Pulmonary artery endothelial cell (primary cell): ENCODE data around the gene GSTA5. TPM values are rescaled to one million over a fixed set of nuclear protein-coding genes. Genes with fewer than 3 reads are reported as not detected.
"Not testable (repeated sequence)": the region's sequence is repeated elsewhere in the genome, so short reads cannot be mapped to it uniquely, and the experiment has no call there.

Experiments
- DNase-seq: peaks from one replicate; pipeline ENCODE4 v3.0.0-alpha.2; 2011; ENCODE audit warnings: low read depth, low spot score
- total RNA-seq: library from RNA; depleted of rRNA; stranded (reverse); fragments of >200 nt; gene quantifications from 2 replicates; pipeline ENCODE4 v1.2.3, GENCODE V29; 2014

The GSTA5 gene
- total RNA-seq, 1 donor from 2014 or later = not detected

GRCh38 chr6:52834481-52834880 is 6.1 kb downstream of the GSTA5 start:
- DNase-seq = no peak

GRCh38 chr6:52830869-52831268 is 9.7 kb downstream of the GSTA5 start:
- DNase-seq = not testable (repeated sequence)

GRCh38 chr6:52829046-52829817 is 11.4 kb downstream of the GSTA5 start:
- no peak for DNase-seq

- not testable (repeated sequence) for DNase-seq
Measured at GRCh38 chr6:52828621-52829020, 12.0 kb downstream of the GSTA5 start.

GRCh38 chr6:52827073-52827783 is 13.4 kb downstream of the GSTA5 start:
- not testable (repeated sequence) for DNase-seq

- no peak for DNase-seq
Measured at GRCh38 chr6:52826513-52826912, 14.1 kb downstream of the GSTA5 start.

- DNase-seq = not testable (repeated sequence)
Measured at GRCh38 chr6:52825900-52826459, 14.6 kb downstream of the GSTA5 start.

- DNase-seq = not testable (repeated sequence)
Measured at GRCh38 chr6:52825270-52825793, 15.3 kb downstream of the GSTA5 start.

GRCh38 chr6:52821842-52822241 is 18.8 kb downstream of the GSTA5 start:
- no peak for DNase-seq

GRCh38 chr6:52820198-52820597 is 20.4 kb downstream of the GSTA5 start:
- DNase-seq = no peak

GRCh38 chr6:52815167-52816092 is 25.2 kb downstream of the GSTA5 start:
- no peak for DNase-seq

- DNase-seq = not testable (repeated sequence)
Measured at GRCh38 chr6:52814545-52814944, 26.1 kb downstream of the GSTA5 start.

GRCh38 chr6:52809777-52810176 is 30.8 kb downstream of the GSTA5 start:
- not testable (repeated sequence) for DNase-seq

- DNase-seq = no peak
Measured at GRCh38 chr6:52808660-52809059, 32.0 kb downstream of the GSTA5 start.

- not testable (repeated sequence) for DNase-seq
Measured at GRCh38 chr6:52803668-52804255, 36.9 kb downstream of the GSTA5 start, which contains the start of gene GSTA1. TSS of gene GSTA1 (minus strand) at chr6:52803816. CDS start at chr6:52799267, 4,549 bp downstream.

GRCh38 chr6:52802806-52803205 is 37.8 kb downstream of the GSTA5 start:
- no peak for DNase-seq

GRCh38 chr6:52801188-52801841 is 39.3 kb downstream of the GSTA5 start:
- no peak for DNase-seq

- not testable (repeated sequence) for DNase-seq
Measured at GRCh38 chr6:52799272-52799671, 41.3 kb downstream of the GSTA5 start.

GRCh38 chr6:52794366-52794765 is 46.2 kb downstream of the GSTA5 start:
- not testable (repeated sequence) for DNase-seq

- DNase-seq = no peak
Measured at GRCh38 chr6:52790861-52791260, 49.8 kb downstream of the GSTA5 start.
